Ishikawa (cell line): ENCODE data around the gene AIG1.

Experiments used
- CREB1 ChIP-seq: IDR thresholded peaks from 2 replicates; pipeline ENCODE4 v1.6.1; 2012; ENCODE audit warnings: low read depth
- EP300 ChIP-seq: IDR thresholded peaks from 2 replicates; pipeline ENCODE4 v1.6.1; 2012; ENCODE audit warnings: borderline replicate concordance
- RAD21 ChIP-seq: IDR thresholded peaks from 2 replicates; pipeline ENCODE4 v1.6.1; 2012; ENCODE audit warnings: low read depth
- REST ChIP-seq: IDR thresholded peaks from 2 replicates; pipeline ENCODE4 v1.6.1; 2012; ENCODE audit warnings: low read depth, mild to moderate bottlenecking
- TAF1 ChIP-seq: IDR thresholded peaks from 2 replicates; pipeline ENCODE4 v1.6.1; 2012; ENCODE audit warnings: low read depth, mild to moderate bottlenecking
- TEAD4 ChIP-seq: IDR thresholded peaks from 2 replicates; pipeline ENCODE4 v1.6.1; 2012
- YY1 ChIP-seq: IDR thresholded peaks from 2 replicates; pipeline ENCODE4 v1.6.1; 2012; ENCODE audit warnings: low read depth
- TF ChIP-seq, protein P1 (sequence below): IDR thresholded peaks from 2 replicates; pipeline ENCODE4 v1.6.1; 2012
- TF ChIP-seq, protein P2 (sequence below): IDR thresholded peaks from 2 replicates; pipeline ENCODE4 v1.6.1; 2012

- TF ChIP-seq REST (no peak), TAF1 (no peak), EP300 (no peak), RAD21 (no peak), YY1 (no peak), TEAD4 (no peak), CREB1 (no peak)
- TF ChIP-seq, protein P1, sequence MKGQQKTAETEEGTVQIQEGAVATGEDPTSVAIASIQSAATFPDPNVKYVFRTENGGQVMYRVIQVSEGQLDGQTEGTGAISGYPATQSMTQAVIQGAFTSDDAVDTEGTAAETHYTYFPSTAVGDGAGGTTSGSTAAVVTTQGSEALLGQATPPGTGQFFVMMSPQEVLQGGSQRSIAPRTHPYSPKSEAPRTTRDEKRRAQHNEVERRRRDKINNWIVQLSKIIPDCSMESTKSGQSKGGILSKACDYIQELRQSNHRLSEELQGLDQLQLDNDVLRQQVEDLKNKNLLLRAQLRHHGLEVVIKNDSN, result no peak
- TF ChIP-seq, protein P2, sequence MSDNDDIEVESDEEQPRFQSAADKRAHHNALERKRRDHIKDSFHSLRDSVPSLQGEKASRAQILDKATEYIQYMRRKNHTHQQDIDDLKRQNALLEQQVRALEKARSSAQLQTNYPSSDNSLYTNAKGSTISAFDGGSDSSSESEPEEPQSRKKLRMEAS, result no peak
Observed at GRCh38 chr6:143179096-143179495, 118.4 kb downstream of the AIG1 start.
